Measurements from ENCODE around the gene CEACAM18.

DNA sequence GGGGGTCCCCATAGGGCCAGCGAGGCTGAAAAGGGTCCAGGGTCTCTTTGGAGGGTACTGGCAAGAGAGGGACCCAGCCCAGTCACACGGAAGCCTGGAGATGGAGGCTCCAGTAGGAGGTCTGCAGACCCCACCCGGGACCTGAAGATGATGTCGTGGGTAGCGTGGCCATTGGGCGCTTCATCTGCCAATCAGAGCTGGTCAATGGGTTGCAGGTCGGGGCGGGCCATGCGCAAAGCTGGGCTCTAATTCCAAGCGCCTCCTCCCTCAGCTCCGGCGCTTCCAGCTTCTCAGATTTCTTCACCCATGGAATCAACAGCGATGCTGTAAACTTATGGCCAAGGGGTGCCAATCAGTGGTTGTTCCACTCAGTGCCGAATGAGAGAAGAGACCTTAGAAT lies 12.3 kb downstream of the CEACAM18 start:
- TF ChIP-seq, protein P1, sequence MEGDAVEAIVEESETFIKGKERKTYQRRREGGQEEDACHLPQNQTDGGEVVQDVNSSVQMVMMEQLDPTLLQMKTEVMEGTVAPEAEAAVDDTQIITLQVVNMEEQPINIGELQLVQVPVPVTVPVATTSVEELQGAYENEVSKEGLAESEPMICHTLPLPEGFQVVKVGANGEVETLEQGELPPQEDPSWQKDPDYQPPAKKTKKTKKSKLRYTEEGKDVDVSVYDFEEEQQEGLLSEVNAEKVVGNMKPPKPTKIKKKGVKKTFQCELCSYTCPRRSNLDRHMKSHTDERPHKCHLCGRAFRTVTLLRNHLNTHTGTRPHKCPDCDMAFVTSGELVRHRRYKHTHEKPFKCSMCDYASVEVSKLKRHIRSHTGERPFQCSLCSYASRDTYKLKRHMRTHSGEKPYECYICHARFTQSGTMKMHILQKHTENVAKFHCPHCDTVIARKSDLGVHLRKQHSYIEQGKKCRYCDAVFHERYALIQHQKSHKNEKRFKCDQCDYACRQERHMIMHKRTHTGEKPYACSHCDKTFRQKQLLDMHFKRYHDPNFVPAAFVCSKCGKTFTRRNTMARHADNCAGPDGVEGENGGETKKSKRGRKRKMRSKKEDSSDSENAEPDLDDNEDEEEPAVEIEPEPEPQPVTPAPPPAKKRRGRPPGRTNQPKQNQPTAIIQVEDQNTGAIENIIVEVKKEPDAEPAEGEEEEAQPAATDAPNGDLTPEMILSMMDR (IDR thresholded peaks at IDR 0.05), result no peak
- TF ChIP-seq POLR2A (IDR thresholded peaks at IDR 0.05) (no peak), POLR2AphosphoS5 (IDR thresholded peaks at IDR 0.05) (no peak)
